ENCODE data around the gene KCNK13.

The KCNK13 gene

DNA sequence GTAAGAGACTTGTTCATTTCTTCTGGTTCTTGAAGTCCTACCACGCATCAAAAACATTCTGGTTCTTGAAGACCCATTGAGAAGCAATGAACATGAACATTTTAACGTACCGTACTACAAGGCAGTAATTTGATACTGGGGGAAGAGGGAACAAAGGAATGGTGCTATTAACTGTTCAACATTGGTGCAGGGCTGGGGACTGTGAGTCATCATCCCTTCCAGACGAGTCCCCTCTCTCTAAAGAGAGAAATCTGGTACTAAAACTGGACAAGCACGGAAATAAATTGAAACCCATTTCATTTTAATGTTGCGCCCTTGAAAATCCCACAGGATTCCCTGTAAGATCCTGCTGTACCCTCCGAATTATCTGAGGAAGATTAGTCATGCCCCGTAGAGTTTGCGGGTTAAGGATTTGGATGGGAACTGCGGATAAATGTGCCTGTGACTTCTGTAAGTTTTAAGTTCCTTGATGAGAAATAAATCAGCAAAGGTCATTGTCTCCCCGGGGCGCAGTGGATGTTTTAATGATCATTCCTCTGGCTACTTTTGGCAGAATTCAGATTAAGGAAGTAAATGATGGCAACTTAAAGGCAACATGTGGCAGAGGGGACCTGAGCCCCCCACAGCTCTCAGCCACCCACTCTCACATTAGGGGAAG lies 78.6 kb downstream of the KCNK13 start:
- TF ChIP-seq, protein P1, sequence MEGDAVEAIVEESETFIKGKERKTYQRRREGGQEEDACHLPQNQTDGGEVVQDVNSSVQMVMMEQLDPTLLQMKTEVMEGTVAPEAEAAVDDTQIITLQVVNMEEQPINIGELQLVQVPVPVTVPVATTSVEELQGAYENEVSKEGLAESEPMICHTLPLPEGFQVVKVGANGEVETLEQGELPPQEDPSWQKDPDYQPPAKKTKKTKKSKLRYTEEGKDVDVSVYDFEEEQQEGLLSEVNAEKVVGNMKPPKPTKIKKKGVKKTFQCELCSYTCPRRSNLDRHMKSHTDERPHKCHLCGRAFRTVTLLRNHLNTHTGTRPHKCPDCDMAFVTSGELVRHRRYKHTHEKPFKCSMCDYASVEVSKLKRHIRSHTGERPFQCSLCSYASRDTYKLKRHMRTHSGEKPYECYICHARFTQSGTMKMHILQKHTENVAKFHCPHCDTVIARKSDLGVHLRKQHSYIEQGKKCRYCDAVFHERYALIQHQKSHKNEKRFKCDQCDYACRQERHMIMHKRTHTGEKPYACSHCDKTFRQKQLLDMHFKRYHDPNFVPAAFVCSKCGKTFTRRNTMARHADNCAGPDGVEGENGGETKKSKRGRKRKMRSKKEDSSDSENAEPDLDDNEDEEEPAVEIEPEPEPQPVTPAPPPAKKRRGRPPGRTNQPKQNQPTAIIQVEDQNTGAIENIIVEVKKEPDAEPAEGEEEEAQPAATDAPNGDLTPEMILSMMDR (IDR thresholded peaks at IDR 0.05) = no peak

DNA sequence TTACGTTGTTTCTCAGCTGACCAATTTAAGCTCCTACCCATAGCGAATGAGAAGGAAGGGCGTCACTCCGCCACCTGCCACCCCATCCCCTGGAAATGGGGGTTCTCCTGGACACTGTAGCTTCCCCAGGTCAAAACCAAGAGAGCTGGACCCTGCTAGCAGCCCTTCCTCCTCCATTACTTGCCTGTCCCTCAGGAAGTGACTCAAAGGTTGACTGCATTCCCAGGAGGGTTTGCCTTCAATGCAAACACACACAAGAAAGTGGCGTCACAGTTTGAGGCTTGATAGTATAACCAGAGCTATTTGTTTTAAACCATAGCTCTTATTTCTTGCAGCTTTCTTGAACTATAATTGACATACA lies 79.1 kb downstream of the KCNK13 start:
- TF ChIP-seq, protein P1 (IDR thresholded peaks at IDR 0.05) = no peak

DNA sequence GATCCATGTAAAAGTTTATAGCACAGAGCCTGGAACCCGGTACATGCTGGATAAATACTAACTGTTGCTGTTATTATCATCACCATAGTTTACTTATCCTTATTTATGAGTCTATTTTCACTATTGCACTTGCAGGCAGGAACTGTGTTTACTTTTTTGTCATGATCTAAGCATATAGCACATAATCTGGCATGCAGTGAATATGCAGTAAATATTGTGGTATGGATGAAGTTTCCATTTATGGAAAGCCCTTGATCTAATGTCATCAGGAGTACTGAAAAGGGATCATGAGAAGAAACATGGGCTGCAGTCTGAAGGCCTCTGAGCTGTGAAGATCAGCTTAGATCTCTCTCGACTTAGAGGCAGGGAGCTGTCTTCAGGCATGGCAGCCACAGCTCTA lies 91.6 kb downstream of the KCNK13 start:
- TF ChIP-seq, protein P1 (IDR thresholded peaks at IDR 0.05) = no peak

DNA sequence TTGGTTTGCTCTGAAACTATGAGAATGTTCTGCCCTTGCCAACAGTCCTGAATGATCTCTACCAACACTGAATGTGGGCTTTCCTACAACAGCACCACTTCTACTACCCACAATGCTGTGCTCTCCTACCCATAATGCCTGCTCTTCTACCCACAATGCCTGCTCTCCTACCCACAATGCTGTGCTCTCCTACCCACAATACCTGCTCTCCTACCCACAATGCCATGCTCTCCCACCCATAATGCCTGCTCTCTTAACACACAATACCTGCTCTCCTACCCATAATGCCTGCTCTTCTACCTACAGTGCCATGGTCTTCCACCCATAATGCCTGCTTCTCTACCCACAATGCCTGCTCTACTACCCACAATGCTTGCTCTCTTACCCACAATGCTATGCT lies 92.3 kb downstream of the KCNK13 start:
- TF ChIP-seq, protein P1 (IDR thresholded peaks at IDR 0.05) = no peak

DNA sequence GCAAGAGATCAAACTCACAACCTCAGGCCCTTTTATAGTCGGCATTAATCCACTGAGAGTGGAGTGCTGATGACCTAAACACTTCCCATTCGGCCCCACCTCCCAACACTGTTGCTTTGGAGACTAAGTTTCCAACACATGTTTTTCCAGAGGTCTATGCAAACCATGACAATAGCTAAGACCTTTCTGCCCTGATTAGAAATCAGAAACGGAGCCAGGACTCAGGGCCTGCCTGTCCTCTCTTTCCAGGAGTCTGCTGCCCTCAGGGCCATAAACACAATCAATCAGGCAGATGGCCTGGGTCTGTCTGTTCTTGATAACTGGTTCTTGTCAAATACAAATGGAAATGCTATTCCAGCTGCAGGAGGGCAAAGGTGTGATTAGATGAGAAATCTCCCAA lies 97.4 kb downstream of the KCNK13 start:
- TF ChIP-seq, protein P1 (IDR thresholded peaks at IDR 0.05) = no peak

DNA sequence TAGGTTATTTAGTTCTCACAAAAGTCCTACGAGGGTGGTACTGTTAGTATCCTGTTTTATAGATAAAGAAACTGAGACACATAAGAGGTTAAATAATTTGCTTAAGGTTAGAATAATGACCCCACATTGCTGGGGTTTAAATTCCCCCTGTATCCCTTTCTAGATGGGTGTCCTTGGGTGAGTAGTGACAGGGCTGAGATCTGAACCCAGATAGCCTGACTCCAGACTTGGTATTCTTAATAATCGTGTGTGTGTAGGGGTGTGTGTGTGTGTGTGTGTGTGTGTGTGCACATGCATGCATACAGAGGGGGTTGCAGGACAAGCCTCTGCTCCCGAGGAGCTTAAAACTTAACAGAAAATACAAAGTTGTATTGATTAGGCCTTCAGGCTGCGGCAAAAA lies 97.9 kb downstream of the KCNK13 start:
- TF ChIP-seq, protein P1 (IDR thresholded peaks at IDR 0.05) = no peak

DNA sequence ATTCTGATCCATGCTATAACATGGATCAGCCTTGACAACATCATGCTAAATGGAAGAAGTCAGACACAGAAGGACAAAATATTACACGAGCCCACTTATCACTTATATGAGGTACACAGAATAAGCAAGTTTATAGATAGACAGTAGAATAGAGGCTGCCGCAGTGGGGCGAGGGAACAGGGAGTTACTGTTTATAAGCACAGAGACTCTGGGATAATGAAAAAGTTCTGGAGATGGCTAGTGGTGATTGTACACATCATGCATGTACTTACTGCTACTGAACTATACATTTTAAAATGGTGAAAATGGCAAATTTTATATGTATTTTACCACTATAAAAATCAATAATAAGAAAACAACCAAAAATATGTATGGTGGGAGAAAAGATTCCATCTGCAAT lies 99.3 kb downstream of the KCNK13 start:
- TF ChIP-seq, protein P1 (IDR thresholded peaks at IDR 0.05) = no peak
